HS-27A (cell line): Measurements from ENCODE around the gene ANKRD52.

ENCODE experiments used
- DNase-seq: peaks from one replicate; pipeline ENCODE4 v3.0.0-alpha.2; 2012; ENCODE audit warnings: low read depth, missing footprints

Gene ANKRD52

DNA sequence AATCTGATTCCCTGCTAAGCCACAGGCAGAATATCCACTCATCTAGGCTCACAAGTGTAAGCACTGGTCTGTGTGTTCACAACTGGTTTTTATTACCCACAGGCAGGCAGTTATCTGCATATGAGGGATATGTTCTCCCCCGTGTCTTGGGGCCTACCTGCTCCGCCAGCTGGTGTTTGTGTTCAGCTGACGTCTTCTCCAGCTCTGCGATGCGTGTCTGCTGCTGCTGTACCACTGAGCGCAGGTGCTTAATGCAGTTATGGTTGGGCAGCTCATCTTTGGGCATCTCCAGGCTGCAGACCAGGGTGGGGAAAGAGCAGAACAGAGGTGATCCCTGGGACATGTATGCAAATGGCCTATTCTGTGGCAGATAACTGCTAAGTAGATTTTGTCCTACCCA is 50.2 kb downstream of the ANKRD52 start:
- DNase-seq, result no peak

DNA sequence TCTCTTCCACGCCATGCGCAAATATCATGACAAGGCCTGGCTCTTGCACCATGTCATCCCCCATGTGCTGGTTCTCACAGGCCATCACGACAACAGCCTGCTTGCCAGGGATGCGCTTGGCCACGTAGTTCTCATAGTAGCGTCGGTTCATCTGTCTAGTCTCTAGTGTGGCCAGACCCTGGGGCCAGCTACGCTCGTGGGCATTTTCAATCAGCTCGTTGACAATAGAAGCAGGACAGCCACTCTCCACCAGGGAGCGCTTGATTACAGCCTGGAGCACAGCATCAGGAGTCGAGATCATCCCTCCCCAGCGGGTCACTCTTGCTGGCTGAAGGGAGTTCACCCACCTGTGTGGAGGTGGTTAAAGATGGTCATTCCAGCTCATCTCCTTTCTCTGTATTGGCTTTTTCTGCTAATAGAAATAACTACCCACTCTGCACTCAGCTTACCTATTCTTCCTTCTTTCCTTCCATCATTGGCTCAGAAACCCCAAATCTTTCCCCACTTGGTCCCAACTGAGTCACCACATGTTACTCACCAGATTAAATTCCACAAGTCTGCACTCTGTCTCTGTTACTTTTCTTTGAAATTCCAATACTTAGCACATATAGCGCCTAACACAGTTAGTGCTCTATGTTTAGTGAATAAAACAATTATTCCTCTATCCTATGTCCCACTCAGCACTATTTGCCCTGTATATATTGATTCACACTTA is 51.6 kb downstream of the ANKRD52 start:
- no peak for DNase-seq

DNA sequence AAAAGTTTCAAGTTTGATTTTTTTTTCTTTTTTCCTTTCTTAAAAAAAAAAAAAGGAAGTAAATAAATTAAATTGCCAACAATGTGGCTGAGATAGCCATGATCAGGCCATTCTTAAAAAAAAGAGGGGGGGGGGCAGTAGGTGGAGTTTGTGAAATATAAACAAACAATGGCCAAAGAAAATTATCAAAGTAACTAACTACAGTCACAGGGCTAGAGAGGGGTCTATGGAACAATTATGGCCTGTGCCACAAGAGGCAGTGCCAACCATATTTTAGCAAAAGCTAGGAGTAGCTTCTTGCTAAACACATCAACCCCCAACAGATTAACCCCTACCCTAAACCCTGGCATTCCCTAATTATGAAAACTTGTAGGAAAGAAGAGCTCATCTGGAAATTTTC is 52.7 kb downstream of the ANKRD52 start:
- DNase-seq, result no peak

DNA sequence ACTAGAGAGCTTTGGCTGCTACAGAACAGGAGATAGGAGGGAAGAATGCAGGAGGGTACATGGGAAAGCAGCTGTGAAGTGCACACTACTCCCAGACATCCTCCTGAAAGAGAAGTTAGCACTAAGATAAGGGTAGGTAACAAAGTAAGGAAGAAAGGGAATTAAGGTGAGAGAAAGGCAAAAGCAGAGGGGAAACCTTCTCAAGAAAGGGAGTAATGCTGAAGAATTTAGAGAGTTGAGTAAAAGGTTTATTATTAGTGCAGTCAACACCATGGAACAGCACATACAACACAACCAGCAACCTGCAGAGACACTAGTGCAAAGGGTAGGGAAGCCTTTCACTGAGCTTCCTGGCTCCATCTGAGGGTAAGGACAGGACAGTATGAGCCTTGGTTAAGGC is 53.9 kb downstream of the ANKRD52 start:
- DNase-seq, result no peak

DNA sequence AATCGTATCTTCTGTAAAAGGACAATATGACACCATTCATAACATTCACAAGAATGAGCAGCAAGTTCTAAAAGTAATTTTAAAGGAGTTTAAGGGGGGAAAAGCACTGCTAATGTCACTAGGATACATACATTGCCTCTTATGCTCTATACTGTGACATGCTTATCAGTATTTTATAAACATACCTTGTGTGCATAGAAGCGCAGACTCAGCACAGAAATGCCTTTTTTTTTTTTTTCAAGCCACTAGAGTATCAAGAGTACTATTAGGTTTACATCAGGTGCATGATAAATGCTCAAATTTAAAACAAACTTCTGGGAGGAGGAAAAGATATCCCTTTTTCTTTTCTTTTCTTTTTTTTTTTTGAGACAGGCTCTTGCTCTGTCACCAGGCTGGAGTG is 55.3 kb downstream of the ANKRD52 start:
- DNase-seq, result no peak

DNA sequence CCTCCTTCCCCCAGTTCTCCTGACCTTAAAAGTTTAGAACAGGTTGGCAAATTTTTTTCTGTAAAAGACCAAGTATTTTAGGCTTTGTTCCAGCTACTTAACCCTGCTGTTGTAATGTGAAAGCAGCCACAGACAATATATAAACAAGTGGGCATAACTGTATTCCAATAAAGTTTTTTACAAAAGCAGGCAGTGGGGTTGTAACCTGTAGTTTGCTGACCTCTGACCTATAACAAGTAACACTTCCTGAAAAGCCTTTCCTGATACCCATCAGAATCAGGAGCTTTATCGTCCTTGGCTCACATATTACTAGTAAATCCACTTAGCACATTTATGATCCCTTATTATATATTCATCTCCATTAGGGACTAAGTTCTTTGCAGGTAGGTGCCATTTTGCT is 55.8 kb downstream of the ANKRD52 start:
- DNase-seq, result no peak

DNA sequence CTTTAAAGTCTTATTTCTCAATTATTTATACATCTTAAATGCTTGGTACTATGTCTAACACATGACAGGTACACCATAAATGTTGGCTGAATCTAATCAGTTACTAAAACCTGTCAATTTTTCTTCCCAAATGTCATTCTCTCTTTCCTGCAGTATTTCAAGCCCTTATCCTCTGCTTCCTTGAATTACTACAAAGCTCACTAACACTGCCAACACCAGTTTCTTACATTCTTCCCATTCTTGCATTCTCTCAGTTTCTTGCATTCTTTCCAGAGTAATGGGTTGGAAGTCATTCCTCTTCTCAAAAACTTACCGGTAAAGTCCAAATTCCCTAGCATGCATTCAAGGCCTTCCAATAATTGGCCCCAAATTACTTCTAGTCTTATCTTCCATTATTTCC is 59.3 kb downstream of the ANKRD52 start:
- no peak for DNase-seq

DNA sequence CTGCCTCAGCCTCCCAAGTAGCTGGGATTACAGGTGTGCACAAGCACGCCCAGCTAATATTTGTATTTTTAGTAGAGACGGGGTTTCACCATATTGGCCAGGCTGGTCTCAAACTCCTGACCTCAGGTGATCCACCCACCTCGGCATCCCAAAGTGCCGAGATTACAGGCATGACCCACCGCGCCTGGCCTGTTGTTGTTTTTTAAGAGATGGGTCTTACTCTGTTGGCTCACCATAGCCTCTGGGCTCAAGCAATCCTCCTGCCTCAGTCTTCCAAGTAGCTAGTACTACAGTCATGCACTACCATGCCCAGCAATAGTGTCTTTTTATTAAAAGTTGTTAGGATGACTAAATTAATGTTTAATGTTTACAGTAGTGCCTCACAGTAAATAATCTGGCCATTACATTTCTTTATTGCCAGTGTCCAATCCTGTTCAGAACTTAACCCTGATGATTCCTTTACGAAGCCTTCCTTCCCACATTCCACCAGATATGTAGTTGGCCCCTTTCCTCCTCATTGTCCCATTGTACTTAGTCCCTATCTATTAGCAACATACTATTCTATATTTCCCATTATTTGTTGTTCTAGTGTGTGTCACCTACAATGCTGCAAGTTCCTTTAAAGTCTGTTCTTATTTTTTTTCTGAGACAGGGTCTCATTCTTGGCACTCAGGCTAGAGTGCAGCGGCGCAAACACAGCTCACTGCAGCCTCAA is 60.1 kb downstream of the ANKRD52 start:
- no peak for DNase-seq

DNA sequence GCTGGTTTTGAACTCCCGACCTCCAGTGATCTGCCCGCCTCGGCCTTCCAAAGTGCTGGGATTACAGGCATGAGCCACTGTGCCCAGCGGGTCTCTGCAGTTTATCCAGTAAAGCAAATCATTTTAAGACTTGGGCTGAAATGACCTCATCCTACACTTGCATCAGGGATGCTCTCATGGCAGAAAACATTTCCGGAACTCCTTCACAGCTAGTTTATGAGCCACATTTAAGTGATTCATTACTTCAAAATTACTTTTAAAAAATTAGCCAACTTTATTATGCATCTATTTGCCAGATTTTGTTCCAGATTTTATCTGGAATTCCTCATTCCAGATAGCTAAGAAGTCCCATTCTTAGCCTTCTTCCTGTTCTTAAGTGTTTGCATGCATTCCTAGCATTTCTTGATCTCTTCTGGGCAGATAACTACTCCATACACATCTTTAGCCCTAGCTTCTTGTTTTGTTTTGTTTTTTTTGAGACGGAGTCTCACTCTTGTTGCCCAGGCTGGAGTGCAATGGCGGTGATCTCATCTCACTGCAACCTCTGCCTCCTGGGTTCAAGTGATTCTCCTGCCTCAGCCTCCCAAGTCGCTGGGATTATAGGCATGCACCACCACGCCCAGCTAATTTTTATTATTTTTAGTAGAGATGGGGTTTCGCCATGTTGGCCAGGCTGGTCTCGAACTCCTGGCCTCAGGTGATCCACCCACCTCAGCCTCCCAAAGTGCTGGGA is 61.2 kb downstream of the ANKRD52 start:
- peak; percentile 89 for DNase-seq

DNA sequence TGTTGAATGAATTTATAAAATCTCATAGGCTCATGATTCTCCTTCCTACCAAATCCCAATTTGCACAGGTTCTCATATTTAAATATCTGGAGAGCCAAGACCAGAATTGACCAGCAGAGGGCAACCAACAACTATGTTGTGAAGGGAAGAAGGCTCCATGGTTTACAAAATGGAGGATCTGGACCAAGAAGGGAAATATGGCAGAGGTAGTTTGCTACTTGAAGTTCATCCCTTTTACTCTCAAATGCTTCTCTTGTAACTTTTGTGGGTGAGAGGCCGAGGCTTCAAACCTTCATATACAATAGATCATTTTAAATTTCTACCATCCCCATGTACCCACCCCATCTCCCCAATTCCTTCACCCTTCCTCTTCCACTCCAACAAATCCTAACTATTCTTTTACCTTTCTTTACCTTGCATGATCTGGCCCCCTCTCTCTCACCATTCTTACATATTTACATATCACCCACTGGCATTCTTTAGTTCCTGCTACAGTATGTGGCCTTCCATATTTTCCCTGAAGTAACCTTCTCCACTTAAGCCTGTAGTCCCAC is 65.1 kb downstream of the ANKRD52 start:
- peak; percentile 73 for DNase-seq

DNA sequence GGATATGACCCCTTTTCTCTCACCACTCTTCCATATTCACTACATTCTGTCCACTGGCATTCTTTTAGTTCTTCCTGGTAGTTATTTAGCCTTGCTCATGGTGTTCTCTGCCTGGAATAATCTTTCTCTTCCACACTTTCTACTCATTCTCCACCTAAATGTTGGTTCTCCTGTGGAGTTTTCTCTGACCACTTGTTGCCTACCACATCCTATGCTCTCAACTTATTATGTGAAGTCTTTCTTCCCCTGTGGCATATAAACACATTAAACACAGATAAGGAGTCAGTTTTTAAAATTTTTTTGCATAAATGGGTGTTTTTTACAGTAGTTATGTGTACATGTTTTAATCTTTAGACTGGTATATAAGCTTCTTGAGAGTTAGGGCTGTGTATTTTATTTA is 65.6 kb downstream of the ANKRD52 start:
- no peak for DNase-seq

DNA sequence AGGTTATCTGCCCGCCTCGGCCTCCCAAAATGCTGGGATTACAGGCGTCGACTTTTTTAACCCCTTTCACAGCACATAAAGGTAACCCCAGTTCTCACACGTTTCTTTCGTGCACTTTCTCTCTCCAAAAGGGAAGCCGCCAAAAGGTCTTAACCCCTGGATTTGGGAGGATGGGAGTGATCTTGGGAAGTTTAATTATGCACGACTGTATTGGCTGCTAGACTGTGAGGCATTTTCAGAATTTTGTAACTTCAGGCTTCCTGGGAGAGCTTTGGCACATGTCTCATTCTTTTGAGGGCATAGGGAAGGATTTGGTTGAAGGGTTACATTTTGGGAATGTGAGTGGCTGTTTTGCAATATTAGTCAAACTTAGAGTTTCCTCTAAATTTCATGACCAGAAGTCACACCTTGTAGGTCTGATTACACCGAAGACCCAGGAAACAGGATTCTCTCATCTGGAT is 67.5 kb downstream of the ANKRD52 start:
- DNase-seq, result no peak

DNA sequence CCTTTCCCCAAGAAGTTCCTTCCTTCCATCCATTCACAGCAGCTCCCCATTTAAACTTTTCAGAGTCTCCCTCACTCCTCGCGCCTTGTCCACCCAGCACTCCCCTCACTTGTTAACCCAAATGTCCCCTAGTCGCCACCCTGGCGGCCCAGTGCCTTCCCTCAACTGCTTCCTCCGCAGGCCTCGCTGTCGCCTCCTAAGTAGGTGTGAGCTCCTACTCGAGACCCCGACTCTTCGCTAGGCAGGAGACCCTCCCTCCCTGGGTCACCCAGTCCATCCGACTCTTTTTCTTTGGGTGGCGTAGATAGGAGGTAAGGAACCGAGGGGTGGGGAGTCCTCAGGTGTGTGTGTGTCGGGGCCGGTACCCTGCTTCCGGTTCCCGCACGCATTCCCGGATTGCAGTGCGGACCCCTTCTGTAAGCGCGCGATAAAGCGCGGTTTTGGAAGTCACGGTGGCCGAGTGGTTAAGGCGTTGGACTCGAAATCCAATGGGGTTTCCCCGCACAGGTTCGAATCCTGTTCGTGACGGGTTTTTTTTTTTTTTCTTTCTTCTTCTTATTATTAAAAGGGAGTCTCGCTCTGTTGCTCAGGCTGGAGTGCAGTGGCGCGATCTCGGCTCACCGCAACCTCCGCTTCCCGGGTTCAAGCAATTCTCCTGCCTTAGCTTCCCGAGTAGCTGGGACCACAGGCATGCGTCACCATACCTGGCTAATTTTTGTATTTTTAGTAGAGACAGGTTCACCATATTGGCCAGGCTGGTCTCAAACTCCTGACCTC is 68.1 kb downstream of the ANKRD52 start:
- DNase-seq, result peak; percentile 94

DNA sequence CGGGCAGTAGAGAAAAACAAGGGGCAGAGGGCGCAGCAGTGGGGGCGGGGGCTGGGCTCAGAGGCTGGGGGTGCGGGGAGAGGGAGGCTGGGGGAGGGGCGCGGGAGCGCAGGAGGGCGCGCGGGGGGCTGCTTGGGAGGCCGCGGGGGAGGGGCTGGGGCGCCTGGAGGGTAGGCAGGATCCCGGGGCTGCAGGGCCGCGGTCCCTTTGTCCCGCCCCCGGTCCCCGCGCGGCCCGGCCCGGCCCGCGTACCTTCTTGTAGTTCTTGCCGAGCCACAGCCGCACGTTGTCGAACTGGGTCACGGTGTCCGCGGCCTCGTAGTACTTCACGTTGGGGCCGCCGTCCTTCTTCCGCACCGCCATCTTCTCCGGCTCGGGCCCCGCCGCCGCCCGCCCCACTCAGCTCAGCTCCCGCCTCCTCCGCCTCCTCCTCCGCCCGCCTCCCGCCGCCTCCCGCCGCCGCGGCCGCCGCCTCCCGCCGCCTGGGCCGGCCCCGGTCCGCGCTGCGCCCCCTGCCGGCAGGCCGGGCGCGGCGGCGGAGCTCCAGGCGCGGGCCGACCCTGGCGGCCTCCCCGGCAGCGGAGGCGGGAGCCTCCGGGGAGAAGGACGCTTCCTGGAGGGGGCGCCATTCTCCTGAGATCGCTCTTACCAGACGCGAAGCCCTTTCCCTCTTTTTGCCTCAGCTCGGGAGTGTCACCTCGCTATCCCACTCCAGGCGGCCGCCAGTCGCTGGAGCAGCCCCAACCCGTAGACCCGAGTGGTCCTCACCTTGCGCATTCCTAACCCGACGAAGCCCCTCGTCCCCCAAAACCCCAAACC is 68.9 kb downstream of the ANKRD52 start, which contains the start of gene SMARCC2:
Gene SMARCC2 (minus strand): TSS at position 385 of the 819 bp plus-strand sequence. CDS start 22 bp downstream, at position 363.
- DNase-seq, result peak; percentile 55

DNA sequence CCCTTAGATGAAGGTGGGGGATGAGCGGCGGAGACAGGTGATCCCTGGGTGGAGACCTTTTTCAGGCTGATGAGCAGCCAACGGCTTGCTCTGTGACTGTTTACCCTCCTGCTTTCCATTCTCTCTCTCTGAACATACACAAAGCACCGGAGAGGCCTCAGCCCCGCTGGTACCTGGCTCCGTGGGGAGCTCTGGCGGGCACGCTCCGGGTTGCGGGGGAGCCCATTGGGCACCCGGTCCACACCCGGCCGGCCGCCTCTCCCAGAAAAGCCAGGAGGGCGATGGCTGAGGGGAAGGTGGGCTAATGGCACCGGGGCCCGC is 69.4 kb downstream of the ANKRD52 start:
- DNase-seq, result no peak

DNA sequence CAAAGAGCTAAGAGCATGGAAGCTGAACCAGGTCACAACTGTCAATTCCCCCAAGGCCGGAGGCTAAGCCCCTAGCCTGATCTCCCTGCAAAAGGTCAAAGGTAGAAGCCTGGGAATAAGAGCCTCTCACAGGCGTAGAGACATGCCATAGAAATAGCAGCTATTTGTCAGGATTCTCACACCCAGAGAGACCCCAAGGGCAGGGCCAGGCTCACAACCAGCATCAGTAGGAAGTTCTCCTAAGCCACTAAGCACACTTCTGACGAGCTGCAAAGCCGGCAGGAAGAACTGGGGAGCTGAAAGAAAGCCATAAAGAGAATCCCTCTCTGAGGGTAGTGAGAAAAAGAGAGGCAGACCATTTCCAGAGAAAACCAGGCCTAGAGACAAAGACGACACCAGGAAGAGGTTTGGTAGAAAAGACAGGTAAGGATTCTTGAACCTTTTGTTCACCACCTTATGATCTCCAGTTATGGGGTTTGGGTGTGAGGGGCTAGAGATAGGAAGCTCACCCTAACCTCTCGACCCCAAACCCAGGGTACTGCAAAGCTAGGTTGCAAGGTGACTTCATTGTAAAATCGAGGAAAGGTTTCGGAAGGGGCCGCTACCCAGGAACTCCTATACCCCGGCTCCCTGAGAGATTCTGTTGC is 69.9 kb downstream of the ANKRD52 start:
- no peak for DNase-seq
